ENCODE data around the gene JPT2. TPM values are rescaled to one million over a fixed set of nuclear protein-coding genes. Genes with fewer than 3 reads are reported as not detected.

The JPT2 gene
- total and polyA plus RNA-seq, 3 donors from 2014 or later, result 25.8 to 45.2 (median 27.9) TPM

DNA sequence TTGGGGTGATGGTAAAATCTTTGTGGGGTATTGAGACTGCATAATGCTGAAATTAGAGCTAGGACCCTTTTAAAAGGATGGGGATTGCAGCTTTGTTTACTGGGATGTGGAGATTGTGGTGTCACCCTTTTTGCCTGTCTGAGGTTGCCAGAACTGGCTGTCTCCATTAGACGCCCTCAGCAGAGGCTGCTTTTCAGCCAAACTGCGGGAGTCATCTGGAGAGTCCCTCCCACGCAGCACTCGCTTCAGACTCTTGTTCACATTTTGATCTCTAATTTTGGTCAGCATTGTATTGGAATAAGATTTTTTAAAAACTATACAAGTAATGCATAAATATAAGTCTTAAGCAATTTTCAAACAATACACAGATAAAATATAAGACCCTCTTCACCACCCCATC, 27.9 kb upstream of the JPT2 start:
- H3K4me3 ChIP-seq, result no peak overlapping the region
- TF ChIP-seq POLR2A (IDR thresholded peaks at IDR 0.05) (no peak), CTCF (IDR thresholded peaks at IDR 0.05) (no peak)
- peak; percentile 62 for DNase-seq
- no peaks in the 10 kb centered on the region for H3K4me1 ChIP-seq
- intact Hi-C loops (cut with DNase I; ENCODE audit: low total_unique reads), result no loop called here
- no peaks in the 10 kb centered on the region for H3K36me3 ChIP-seq (ENCODE audit: low read depth, missing control alignments)
- no peaks in the 10 kb centered on the region for H3K9me3 ChIP-seq
- no peaks in the 10 kb centered on the region for H3K27me3 ChIP-seq
- no peak overlapping the region for H3K27ac ChIP-seq
- 54 to 67% methylated on average over 4 of the region's 4 CpGs for WGBS, 2 donors

DNA sequence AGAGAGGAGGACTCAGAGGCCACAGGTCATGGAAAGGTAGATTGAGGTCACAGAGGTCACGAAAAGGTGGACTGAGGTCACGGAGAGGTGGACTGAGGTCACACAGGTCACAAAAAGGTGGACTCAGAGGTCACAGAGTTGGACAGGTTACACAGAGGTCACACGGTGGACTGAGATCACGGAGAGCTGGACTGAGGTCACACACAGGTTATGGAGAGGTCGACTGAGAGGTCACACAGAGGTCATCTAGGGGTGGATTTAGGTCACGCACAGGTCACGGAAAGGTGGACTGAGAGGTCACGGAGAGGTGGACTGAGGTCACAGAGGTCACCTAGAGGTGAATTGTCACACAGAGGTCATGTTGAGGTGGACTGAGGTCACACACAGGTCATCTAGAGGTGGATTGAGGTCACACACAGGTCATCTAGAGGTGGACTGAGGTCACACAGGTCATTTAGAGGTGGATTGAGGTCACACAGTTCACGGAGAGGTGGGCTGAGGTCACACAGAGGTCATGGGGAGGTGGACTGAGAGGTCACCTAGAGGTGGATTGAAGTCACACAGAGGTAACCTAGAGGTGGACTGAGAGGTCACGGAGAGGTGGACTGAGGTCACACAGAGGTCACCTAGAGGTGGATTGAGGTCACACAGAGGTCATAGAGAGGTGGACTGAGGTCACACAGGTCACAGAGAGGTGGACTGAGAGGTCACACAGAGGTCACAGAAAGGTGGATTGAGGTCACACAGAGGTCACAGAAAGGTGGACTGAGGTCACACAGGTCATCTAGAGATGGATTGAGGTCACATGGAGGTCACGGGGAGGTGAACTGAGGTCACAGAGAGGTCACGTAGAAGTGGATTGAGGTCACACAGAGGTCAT, 26.7 kb upstream of the JPT2 start:
- TF ChIP-seq POLR2A (IDR thresholded peaks at IDR 0.05), result no peak
- TF ChIP-seq CTCF (IDR thresholded peaks at IDR 0.05), result no peak
- H3K27me3 ChIP-seq, result no peaks in the 10 kb centered on the region
- no peaks in the 10 kb centered on the region for H3K9me3 ChIP-seq
- H3K36me3 ChIP-seq (ENCODE audit: low read depth, missing control alignments), result no peaks in the 10 kb centered on the region
- no peaks in the 10 kb centered on the region for H3K4me1 ChIP-seq
- 90 to 92% methylated on average over 12 of the region's 12 CpGs for WGBS, 2 donors
- H3K4me3 ChIP-seq, result no peak overlapping the region
- no peak overlapping the region for H3K27ac ChIP-seq
- intact Hi-C loops (cut with DNase I; ENCODE audit: low total_unique reads), result no loop called here
- no peak for DNase-seq

DNA sequence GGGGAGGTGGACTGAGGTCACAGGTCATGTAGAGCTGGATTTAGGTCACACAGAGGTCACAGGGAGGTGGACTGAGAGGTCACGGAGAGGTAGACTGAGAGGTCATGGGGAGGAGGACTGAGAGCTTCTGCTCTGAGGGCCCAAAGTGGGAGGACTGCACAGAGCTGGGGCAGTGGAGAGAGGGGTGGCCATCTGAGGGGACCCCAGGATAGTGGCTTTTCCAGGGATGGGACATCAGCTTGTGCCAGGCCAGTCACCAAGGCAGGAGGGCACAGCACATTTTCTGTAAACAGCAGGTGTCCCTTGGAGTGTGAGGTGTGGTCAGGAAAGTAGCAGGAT, 26.1 kb upstream of the JPT2 start:
- 100% methylated on average over 1 of the region's 1 CpG for WGBS, 2 donors
- Histone ChIP-seq H3K4me3 (no peak overlapping the region), H3K27me3 (no peaks in the 10 kb centered on the region), H3K4me1 (no peaks in the 10 kb centered on the region), H3K9me3 (no peaks in the 10 kb centered on the region), H3K27ac (no peak overlapping the region), H3K36me3 (ENCODE audit: low read depth, missing control alignments) (no peaks in the 10 kb centered on the region)
- no peak for TF ChIP-seq POLR2A (IDR thresholded peaks at IDR 0.05)
- TF ChIP-seq CTCF (IDR thresholded peaks at IDR 0.05), result no peak
- intact Hi-C loops (cut with DNase I; ENCODE audit: low total_unique reads), result no loop called here
- DNase-seq, result no peak

GRCh38 chr16:1653023-1653422, 25.1 kb upstream of the JPT2 start:
- intact Hi-C loops (cut with DNase I; ENCODE audit: low total_unique reads), result no loop called here
- Histone ChIP-seq H3K4me3 (no peak overlapping the region), H3K27ac (no peak overlapping the region), H3K4me1 (peaks cover 4% of the 10 kb centered on the region), H3K9me3 (no peaks in the 10 kb centered on the region), H3K27me3 (no peaks in the 10 kb centered on the region), H3K36me3 (ENCODE audit: low read depth, missing control alignments) (no peaks in the 10 kb centered on the region)
- no peak for DNase-seq
- TF ChIP-seq POLR2A (IDR thresholded peaks at IDR 0.05) (no peak), CTCF (IDR thresholded peaks at IDR 0.05) (no peak)
- 91 to 96% methylated on average over 15 of the region's 15 CpGs for whole genome bisulfite sequencing, 2 donors
